C4-2B (cell line): ENCODE data around the gene NCOA6.

Experiments
- ZFX ChIP-seq: fragments of 450-650 bp; IDR thresholded peaks from 2 replicates; pipeline ENCODE4 v1.6.1; 2017
- TF ChIP-seq, protein P1 (sequence below): fragments of 450-650 bp; conservative IDR thresholded peaks from 2 replicates; pipeline ENCODE4 v1.5.1; 2017; ENCODE audit warnings: mild to moderate bottlenecking

DNA sequence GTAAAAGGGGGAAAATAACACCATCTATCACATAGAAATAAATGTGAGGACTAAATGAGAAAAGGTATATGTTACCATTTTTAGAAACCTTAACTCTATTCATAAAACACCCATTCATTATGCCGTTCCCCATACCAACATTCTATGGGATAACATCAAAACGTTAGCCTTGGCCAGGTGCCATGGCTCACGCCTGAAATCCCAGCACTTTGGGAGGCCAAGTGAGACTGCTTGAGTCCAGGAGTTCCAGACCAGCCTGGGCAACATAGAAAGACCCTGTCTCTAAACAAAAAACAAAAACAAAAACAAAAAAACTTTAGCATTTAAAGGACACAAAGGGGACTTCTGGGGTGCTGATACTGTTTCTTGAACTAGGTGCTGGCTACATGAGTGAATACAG, 149.9 kb downstream of the NCOA6 start:
- TF ChIP-seq, protein P1, sequence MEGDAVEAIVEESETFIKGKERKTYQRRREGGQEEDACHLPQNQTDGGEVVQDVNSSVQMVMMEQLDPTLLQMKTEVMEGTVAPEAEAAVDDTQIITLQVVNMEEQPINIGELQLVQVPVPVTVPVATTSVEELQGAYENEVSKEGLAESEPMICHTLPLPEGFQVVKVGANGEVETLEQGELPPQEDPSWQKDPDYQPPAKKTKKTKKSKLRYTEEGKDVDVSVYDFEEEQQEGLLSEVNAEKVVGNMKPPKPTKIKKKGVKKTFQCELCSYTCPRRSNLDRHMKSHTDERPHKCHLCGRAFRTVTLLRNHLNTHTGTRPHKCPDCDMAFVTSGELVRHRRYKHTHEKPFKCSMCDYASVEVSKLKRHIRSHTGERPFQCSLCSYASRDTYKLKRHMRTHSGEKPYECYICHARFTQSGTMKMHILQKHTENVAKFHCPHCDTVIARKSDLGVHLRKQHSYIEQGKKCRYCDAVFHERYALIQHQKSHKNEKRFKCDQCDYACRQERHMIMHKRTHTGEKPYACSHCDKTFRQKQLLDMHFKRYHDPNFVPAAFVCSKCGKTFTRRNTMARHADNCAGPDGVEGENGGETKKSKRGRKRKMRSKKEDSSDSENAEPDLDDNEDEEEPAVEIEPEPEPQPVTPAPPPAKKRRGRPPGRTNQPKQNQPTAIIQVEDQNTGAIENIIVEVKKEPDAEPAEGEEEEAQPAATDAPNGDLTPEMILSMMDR = no peak
- TF ChIP-seq ZFX = no peak
